ENCODE data around the gene JAG1.

JAG1 gene

GRCh38 chr20:10595266-10595665 lies 78.5 kb downstream of the JAG1 start:
- H3K23ac ChIP-seq (ENCODE audit: low read depth, low read length, poor library complexity), result no peak overlapping the region
- no peak overlapping the region for H2AFZ ChIP-seq (ENCODE audit: low read length)
- no peak for DNase-seq (ENCODE audit: low spot score)
- H2BK5ac ChIP-seq (ENCODE audit: low read length), result no peak overlapping the region
- WGBS, 2 donors (ENCODE audit: extremely low coverage in 2 of 2, insufficient read length in 2 of 2, insufficient replicate concordance in 1 of 2), result no CpG with 5 or more reads among the region's 2 CpGs
- H3K18ac ChIP-seq (ENCODE audit: low read length), result no peak overlapping the region
- H3K14ac ChIP-seq (ENCODE audit: low read length), result no peak overlapping the region
- no peak overlapping the region for H3K4ac ChIP-seq (ENCODE audit: low read length)
- no peaks in the 10 kb centered on the region for H3K36me3 ChIP-seq (replicated peaks in 1 of 2; ENCODE audit: control insufficient read depth in 2 of 2, insufficient read depth in 2 of 2, low read length in 2 of 2)
- H2BK15ac ChIP-seq (ENCODE audit: low read length), result no peak overlapping the region
- peaks cover 0 to 3% of the 10 kb centered on the region in 2 donors for H3K4me1 ChIP-seq (ENCODE audit: control insufficient read depth in 2 of 2, insufficient read depth in 1 of 2, low read depth in 1 of 2, low read length in 2 of 2)
- no peak overlapping the region for H3K4me2 ChIP-seq (ENCODE audit: insufficient read depth, low read length, poor library complexity, severe bottlenecking)
- no peak overlapping the region for H3K4me3 ChIP-seq (ENCODE audit: low read length in 2 of 2)
- H2AK5ac ChIP-seq (ENCODE audit: low read depth, low read length), result no peak overlapping the region
- H4K91ac ChIP-seq (ENCODE audit: low read depth, low read length, poor library complexity), result no peak overlapping the region
- H2BK12ac ChIP-seq (ENCODE audit: low read length), result no peak overlapping the region
- H3K79me1 ChIP-seq (ENCODE audit: low read depth, low read length), result no peaks in the 10 kb centered on the region
- no peak overlapping the region for H3K27ac ChIP-seq (replicated peaks; ENCODE audit: low read length)
- H2BK120ac ChIP-seq (ENCODE audit: low read depth, low read length), result no peak overlapping the region
- H3K9ac ChIP-seq (ENCODE audit: low read depth, low read length, poor library complexity), result no peak overlapping the region
- H4K8ac ChIP-seq (ENCODE audit: low read depth, low read length), result no peak overlapping the region
- H3K9me3 ChIP-seq (replicated peaks in 1 of 2; ENCODE audit: control insufficient read depth in 2 of 2, insufficient read depth in 1 of 2, low read depth in 1 of 2, low read length in 2 of 2), result no peaks in the 10 kb centered on the region
- H3K27me3 ChIP-seq (ENCODE audit: control insufficient read depth in 3 of 3, insufficient read depth in 3 of 3, low read depth in 1 of 3, low read length in 3 of 3), result no peaks in the 10 kb centered on the region

GRCh38 chr20:10594296-10594868 lies 79.4 kb downstream of the JAG1 start:
- no peak overlapping the region for H2BK5ac ChIP-seq (ENCODE audit: low read length)
- no CpG with 5 or more reads among the region's 7 CpGs for WGBS, 2 donors (ENCODE audit: extremely low coverage in 2 of 2, insufficient read length in 2 of 2, insufficient replicate concordance in 1 of 2)
- no peak overlapping the region for H2AK5ac ChIP-seq (ENCODE audit: low read depth, low read length)
- no peak overlapping the region for H4K91ac ChIP-seq (ENCODE audit: low read depth, low read length, poor library complexity)
- H3K4ac ChIP-seq (ENCODE audit: low read length), result no peak overlapping the region
- no peak overlapping the region for H3K27ac ChIP-seq (replicated peaks; ENCODE audit: low read length)
- H2BK12ac ChIP-seq (ENCODE audit: low read length), result no peak overlapping the region
- no peak for DNase-seq (ENCODE audit: low spot score)
- no peak overlapping the region for H2BK15ac ChIP-seq (ENCODE audit: low read length)
- peak overlapping the region; percentile 2 for H3K18ac ChIP-seq (ENCODE audit: low read length)
- H3K4me1 ChIP-seq (ENCODE audit: control insufficient read depth in 2 of 2, insufficient read depth in 1 of 2, low read depth in 1 of 2, low read length in 2 of 2), result peaks cover 0 to 3% of the 10 kb centered on the region in 2 donors
- no peak overlapping the region for H3K14ac ChIP-seq (ENCODE audit: low read length)
- no peak overlapping the region for H2AFZ ChIP-seq (ENCODE audit: low read length)
- H3K36me3 ChIP-seq (replicated peaks in 1 of 2; ENCODE audit: control insufficient read depth in 2 of 2, insufficient read depth in 2 of 2, low read length in 2 of 2), result no peaks in the 10 kb centered on the region
- H3K9me3 ChIP-seq (replicated peaks in 1 of 2; ENCODE audit: control insufficient read depth in 2 of 2, insufficient read depth in 1 of 2, low read depth in 1 of 2, low read length in 2 of 2), result no peaks in the 10 kb centered on the region
- H3K27me3 ChIP-seq (ENCODE audit: control insufficient read depth in 3 of 3, insufficient read depth in 3 of 3, low read depth in 1 of 3, low read length in 3 of 3), result no peaks in the 10 kb centered on the region
- H2BK120ac ChIP-seq (ENCODE audit: low read depth, low read length), result no peak overlapping the region
- no peak overlapping the region for H3K4me2 ChIP-seq (ENCODE audit: insufficient read depth, low read length, poor library complexity, severe bottlenecking)
- H4K8ac ChIP-seq (ENCODE audit: low read depth, low read length), result no peak overlapping the region
- H3K9ac ChIP-seq (ENCODE audit: low read depth, low read length, poor library complexity), result no peak overlapping the region
- H3K4me3 ChIP-seq (ENCODE audit: low read length in 2 of 2), result no peak overlapping the region
- H3K23ac ChIP-seq (ENCODE audit: low read depth, low read length, poor library complexity), result no peak overlapping the region
- no peaks in the 10 kb centered on the region for H3K79me1 ChIP-seq (ENCODE audit: low read depth, low read length)

GRCh38 chr20:10591946-10592521 lies 81.8 kb downstream of the JAG1 start:
- no peak overlapping the region for H3K9ac ChIP-seq (ENCODE audit: low read depth, low read length, poor library complexity)
- no peaks in the 10 kb centered on the region for H3K36me3 ChIP-seq (replicated peaks in 1 of 2; ENCODE audit: control insufficient read depth in 2 of 2, insufficient read depth in 2 of 2, low read length in 2 of 2)
- H3K4ac ChIP-seq (ENCODE audit: low read length), result no peak overlapping the region
- no peak overlapping the region for H2AK5ac ChIP-seq (ENCODE audit: low read depth, low read length)
- H2BK15ac ChIP-seq (ENCODE audit: low read length), result no peak overlapping the region
- no peak overlapping the region for H3K4me2 ChIP-seq (ENCODE audit: insufficient read depth, low read length, poor library complexity, severe bottlenecking)
- H3K14ac ChIP-seq (ENCODE audit: low read length), result no peak overlapping the region
- no peak overlapping the region for H4K8ac ChIP-seq (ENCODE audit: low read depth, low read length)
- DNase-seq (ENCODE audit: low spot score), result no peak
- no CpG with 5 or more reads among the region's 2 CpGs for WGBS, 2 donors (ENCODE audit: extremely low coverage in 2 of 2, insufficient read length in 2 of 2, insufficient replicate concordance in 1 of 2)
- no peak overlapping the region for H3K23ac ChIP-seq (ENCODE audit: low read depth, low read length, poor library complexity)
- no peaks in the 10 kb centered on the region for H3K27me3 ChIP-seq (ENCODE audit: control insufficient read depth in 3 of 3, insufficient read depth in 3 of 3, low read depth in 1 of 3, low read length in 3 of 3)
- H4K91ac ChIP-seq (ENCODE audit: low read depth, low read length, poor library complexity), result no peak overlapping the region
- peaks cover 0 to 2% of the 10 kb centered on the region in 2 donors for H3K4me1 ChIP-seq (ENCODE audit: control insufficient read depth in 2 of 2, insufficient read depth in 1 of 2, low read depth in 1 of 2, low read length in 2 of 2)
- no peak overlapping the region for H3K4me3 ChIP-seq (ENCODE audit: low read length in 2 of 2)
- no peak overlapping the region for H2BK12ac ChIP-seq (ENCODE audit: low read length)
- no peak overlapping the region for H3K18ac ChIP-seq (ENCODE audit: low read length)
- no peak overlapping the region for H2BK5ac ChIP-seq (ENCODE audit: low read length)
- no peaks in the 10 kb centered on the region for H3K9me3 ChIP-seq (replicated peaks in 1 of 2; ENCODE audit: control insufficient read depth in 2 of 2, insufficient read depth in 1 of 2, low read depth in 1 of 2, low read length in 2 of 2)
- H3K79me1 ChIP-seq (ENCODE audit: low read depth, low read length), result no peaks in the 10 kb centered on the region
- no peak overlapping the region for H2BK120ac ChIP-seq (ENCODE audit: low read depth, low read length)
- H2AFZ ChIP-seq (ENCODE audit: low read length), result no peak overlapping the region
- no peak overlapping the region for H3K27ac ChIP-seq (replicated peaks; ENCODE audit: low read length)

- no peak for DNase-seq (ENCODE audit: low spot score)
- Histone ChIP-seq H3K9ac (ENCODE audit: low read depth, low read length, poor library complexity) (no peak overlapping the region), H3K27me3 (ENCODE audit: control insufficient read depth in 3 of 3, insufficient read depth in 3 of 3, low read depth in 1 of 3, low read length in 3 of 3) (no peaks in the 10 kb centered on the region), H3K27ac (replicated peaks; ENCODE audit: low read length) (no peak overlapping the region), H3K79me1 (ENCODE audit: low read depth, low read length) (no peaks in the 10 kb centered on the region), H3K4ac (ENCODE audit: low read length) (no peak overlapping the region), H3K9me3 (replicated peaks in 1 of 2; ENCODE audit: control insufficient read depth in 2 of 2, insufficient read depth in 1 of 2, low read depth in 1 of 2, low read length in 2 of 2) (no peaks in the 10 kb centered on the region), H3K4me3 (ENCODE audit: low read length in 2 of 2) (no peak overlapping the region), H4K8ac (ENCODE audit: low read depth, low read length) (no peak overlapping the region), H2BK5ac (ENCODE audit: low read length) (no peak overlapping the region), H3K36me3 (replicated peaks in 1 of 2; ENCODE audit: control insufficient read depth in 2 of 2, insufficient read depth in 2 of 2, low read length in 2 of 2) (no peaks in the 10 kb centered on the region), H3K4me2 (ENCODE audit: insufficient read depth, low read length, poor library complexity, severe bottlenecking) (no peak overlapping the region), H2AK5ac (ENCODE audit: low read depth, low read length) (no peak overlapping the region), H2BK120ac (ENCODE audit: low read depth, low read length) (no peak overlapping the region), H3K14ac (ENCODE audit: low read length) (no peak overlapping the region), H2AFZ (ENCODE audit: low read length) (no peak overlapping the region), H3K23ac (ENCODE audit: low read depth, low read length, poor library complexity) (no peak overlapping the region), H2BK12ac (ENCODE audit: low read length) (no peak overlapping the region), H2BK15ac (ENCODE audit: low read length) (no peak overlapping the region), H3K18ac (ENCODE audit: low read length) (no peak overlapping the region), H3K4me1 (ENCODE audit: control insufficient read depth in 2 of 2, insufficient read depth in 1 of 2, low read depth in 1 of 2, low read length in 2 of 2) (peaks cover 0 to 2% of the 10 kb centered on the region in 2 donors), H4K91ac (ENCODE audit: low read depth, low read length, poor library complexity) (no peak overlapping the region)
- WGBS, 2 donors (ENCODE audit: extremely low coverage in 2 of 2, insufficient read length in 2 of 2, insufficient replicate concordance in 1 of 2), result no CpG with 5 or more reads among the region's 1 CpG
These were observed 82.7 kb downstream of the JAG1 start for GRCh38 chr20:10590950-10591671.

Measured in neuronal stem cell (in vitro differentiated cells).